GM12874 (cell line): ENCODE measurements around the gene GUCY2C.
A peak's percentile ranks its signal among the peaks of the same experiment; 100 is the strongest.

Experiments used
- TF ChIP-seq, protein P1 (sequence below): IDR thresholded peaks from 2 replicates; pipeline ENCODE4 v1.5.1; 2011; ENCODE audit warnings: low read depth, mild to moderate bottlenecking, control low read depth, low read length, moderate library complexity; ENCODE audit not compliant: insufficient read depth

GUCY2C gene

DNA sequence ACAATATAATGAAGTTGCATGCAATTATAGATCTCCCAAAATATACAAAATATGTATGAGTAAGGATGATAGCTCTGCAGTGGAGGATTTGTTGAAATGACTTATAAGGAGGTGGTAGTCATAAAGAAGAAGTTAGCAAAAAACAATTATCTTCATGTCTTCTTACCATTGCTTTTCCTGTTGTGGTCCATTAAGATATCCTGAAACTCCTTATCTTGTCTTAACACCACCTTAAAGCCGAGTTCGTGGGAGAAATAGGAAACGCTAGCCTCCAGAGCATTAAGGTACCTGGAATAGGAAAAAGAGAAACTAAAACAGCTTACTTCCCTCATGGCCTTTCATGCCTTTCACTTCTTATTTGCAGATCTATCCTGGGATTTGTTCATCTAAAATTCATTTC lies 15.2 kb downstream of the GUCY2C start:
- TF ChIP-seq, protein P1, sequence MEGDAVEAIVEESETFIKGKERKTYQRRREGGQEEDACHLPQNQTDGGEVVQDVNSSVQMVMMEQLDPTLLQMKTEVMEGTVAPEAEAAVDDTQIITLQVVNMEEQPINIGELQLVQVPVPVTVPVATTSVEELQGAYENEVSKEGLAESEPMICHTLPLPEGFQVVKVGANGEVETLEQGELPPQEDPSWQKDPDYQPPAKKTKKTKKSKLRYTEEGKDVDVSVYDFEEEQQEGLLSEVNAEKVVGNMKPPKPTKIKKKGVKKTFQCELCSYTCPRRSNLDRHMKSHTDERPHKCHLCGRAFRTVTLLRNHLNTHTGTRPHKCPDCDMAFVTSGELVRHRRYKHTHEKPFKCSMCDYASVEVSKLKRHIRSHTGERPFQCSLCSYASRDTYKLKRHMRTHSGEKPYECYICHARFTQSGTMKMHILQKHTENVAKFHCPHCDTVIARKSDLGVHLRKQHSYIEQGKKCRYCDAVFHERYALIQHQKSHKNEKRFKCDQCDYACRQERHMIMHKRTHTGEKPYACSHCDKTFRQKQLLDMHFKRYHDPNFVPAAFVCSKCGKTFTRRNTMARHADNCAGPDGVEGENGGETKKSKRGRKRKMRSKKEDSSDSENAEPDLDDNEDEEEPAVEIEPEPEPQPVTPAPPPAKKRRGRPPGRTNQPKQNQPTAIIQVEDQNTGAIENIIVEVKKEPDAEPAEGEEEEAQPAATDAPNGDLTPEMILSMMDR, result no peak

DNA sequence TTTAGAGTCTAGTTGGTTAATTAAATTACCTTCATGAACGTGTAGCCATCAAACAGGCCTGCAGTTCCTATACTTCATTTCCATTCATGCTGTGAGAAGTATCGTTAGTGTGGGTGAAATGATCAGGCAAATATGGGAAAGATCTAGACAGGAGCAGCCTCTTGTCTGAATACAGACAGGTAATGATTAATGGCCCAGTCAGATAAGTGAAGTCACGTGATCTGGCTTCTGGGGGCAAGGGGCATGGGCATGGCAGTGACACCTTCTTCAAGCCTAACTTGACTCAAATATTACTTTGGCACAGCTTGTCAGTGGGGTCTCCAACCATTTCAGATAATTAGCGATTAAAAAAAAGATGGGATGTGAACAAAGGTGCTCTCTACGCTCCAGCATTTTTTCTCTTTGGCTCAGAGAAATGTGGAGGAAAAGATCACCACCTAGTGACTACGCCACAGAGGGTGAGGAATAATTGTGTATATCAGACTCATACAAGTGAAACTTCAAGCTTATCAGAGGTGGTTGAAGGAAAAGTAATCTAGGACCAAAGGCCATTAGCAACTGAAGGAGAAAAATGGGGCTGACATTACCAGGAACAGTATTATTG lies 17.8 kb downstream of the GUCY2C start:
- TF ChIP-seq, protein P1, result no peak

DNA sequence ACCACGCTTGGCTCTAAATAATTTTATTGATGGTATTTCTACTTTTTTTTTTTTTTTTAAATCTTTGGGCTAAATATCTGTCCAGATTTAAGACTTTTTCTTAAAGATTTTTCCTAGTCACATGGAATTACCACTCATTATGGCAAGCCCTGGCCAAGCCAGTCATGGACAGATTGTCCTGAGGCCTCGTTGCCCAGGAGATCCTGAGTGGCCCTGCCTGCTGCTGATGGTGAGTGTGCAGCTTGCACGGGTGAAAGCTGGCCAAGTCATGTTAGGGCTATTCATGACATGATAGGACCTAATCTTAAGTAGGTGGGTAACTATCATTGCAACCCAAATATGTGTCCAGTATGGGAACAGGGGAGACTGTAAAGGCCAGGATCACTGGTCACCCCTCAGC lies 27.8 kb downstream of the GUCY2C start:
- TF ChIP-seq, protein P1, result no peak

DNA sequence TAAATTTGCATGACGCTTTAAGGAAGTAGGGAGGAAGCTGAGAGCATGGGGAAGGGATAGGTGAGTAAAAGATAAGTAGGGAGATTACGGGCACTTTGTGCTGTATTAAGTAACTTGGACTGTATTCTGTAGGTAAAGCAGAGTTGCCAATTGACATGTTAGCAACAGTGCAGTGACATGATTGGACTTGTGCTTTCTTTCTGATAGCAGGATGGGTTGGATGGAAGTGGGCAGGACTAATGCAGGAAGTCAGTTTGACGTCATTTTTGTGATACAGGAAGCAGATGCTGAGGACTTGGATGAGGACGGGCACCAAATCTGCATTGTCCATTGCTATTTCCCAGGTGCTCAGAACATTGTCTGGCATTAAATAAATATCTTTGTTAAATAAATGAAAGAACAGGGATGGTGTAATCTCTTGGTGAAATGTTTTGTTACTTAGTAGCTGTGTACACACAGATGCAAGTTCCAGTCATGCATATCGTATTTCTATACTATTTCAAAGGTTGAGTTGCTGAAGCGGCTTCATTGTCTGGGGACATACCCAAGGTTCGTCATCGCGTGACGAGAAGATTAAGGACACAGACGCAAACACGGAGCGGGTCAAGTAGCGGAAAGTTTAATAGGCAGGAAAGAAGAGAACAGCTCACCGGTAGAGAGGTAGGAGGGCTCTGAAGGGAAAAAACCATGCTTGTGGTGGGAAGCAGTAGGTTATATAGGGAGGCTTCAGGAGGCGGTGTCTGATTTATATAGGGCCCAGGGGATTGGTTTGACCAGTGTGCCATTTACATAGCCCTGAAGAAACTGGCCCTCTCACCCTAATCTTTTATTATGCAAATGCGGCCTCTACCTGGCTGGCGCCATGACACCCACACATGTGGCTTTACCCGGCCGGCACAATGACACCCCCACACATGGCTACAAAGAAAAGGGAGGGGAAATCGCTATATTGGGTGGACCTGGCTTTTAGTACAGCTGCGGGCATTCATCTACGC lies 30.7 kb downstream of the GUCY2C start:
- TF ChIP-seq, protein P1, result no peak

DNA sequence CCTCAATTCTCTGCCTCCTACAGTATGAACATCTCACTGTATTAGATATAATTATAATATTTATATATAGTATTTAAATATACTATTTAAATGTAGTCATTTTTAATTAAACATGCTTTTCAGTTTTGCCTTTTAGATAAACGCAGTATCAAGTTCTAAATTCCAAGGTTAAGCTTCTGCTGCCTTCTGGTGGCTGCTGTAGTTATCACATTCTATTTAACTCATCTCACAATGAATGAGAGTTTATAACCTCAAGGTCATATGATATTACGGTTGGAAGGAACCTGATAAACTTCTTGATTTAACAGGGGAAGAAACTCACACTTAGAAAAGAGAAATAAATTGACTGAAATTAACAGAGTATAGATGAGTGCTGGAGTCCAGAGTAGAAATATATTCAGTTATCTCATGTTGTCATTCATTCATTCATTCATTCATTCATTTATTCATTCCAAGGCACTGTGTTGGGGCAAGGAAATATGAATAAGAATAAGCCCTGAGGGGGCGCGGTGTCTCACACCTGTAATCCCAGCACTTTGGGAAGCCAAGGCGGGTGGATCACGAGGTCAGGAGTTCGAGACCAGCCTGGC lies 31.9 kb downstream of the GUCY2C start:
- TF ChIP-seq, protein P1, result peak; percentile 52; the same call in 1 of the 2 replicates

DNA sequence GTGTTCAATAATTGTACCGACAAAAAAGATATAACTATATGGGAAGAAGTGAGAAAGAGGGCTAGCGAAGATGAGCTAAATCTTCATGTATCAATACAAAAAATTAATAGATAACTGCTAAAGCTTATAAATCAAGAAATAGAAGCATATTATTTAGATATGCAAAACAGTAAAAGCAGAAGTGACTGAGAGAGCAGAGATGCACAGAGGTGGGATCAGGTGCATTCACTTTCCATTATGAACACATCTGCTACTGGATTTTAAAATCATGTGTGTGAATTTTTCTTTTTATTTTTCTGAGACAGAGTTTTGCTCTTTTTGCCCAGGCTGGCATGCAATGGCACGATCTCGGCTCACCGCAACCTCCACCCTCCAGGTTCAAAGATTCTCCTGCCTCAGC lies 33.4 kb downstream of the GUCY2C start:
- TF ChIP-seq, protein P1, result no peak

DNA sequence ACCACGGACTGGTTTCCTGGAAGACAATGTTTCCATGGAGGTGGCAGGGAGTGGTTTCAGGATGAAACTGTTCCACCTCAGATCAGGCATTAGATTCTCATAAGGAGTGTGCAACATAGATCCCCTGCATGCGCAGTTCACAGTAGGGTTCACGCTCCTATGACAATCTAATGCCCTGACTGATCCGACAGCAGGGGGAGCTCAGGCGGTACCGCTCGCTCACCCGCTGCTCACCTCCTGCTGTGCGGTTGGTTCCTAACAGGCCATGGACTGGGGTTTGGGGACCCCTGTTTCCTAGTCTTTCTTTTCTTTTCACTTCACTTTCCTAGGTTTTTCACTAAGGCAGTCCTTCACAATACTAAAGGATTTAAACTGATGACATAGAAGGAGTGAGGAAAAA lies 39.6 kb downstream of the GUCY2C start:
- TF ChIP-seq, protein P1, result no peak
